Epidermal melanocyte (primary cell): ENCODE measurements around the gene HCFC2.
"Not testable (repeated sequence)": the region's sequence is repeated elsewhere in the genome, so short reads cannot be mapped to it uniquely, and the experiment has no call there.

Experiments
- DNase-seq: peaks from one replicate; pipeline ENCODE4 v3.0.0; 2011; ENCODE audit warnings: low spot score; ENCODE audit not compliant: insufficient read length

HCFC2 gene

GRCh38 chr12:104114834-104115586 is 50.7 kb downstream of the HCFC2 start:
- not testable (repeated sequence) for DNase-seq

- DNase-seq, result no peak
Measured at GRCh38 chr12:104115587-104115975, 51.2 kb downstream of the HCFC2 start.

GRCh38 chr12:104121001-104121400 is 56.7 kb downstream of the HCFC2 start:
- DNase-seq, result peak; percentile 23

GRCh38 chr12:104122298-104122697 is 58.0 kb downstream of the HCFC2 start:
- no peak for DNase-seq

GRCh38 chr12:104126548-104126947 is 62.2 kb downstream of the HCFC2 start:
- no peak for DNase-seq

- DNase-seq, result no peak
Measured at GRCh38 chr12:104130760-104131159, 66.4 kb downstream of the HCFC2 start.

- DNase-seq, result no peak
Measured at GRCh38 chr12:104131609-104132008, 67.3 kb downstream of the HCFC2 start.

GRCh38 chr12:104132351-104132956 is 68.1 kb downstream of the HCFC2 start:
- DNase-seq, result no peak

- no peak for DNase-seq
Measured at GRCh38 chr12:104133321-104133720, 69.0 kb downstream of the HCFC2 start.

- DNase-seq, result no peak
Measured at GRCh38 chr12:104133866-104134265, 69.5 kb downstream of the HCFC2 start.

- DNase-seq, result no peak
Measured at GRCh38 chr12:104134882-104135281, 70.6 kb downstream of the HCFC2 start.

- DNase-seq, result no peak
Measured at GRCh38 chr12:104136577-104136976, 72.2 kb downstream of the HCFC2 start.

GRCh38 chr12:104137001-104137901 is 72.9 kb downstream of the HCFC2 start:
- DNase-seq, result peak; percentile 35

GRCh38 chr12:104137902-104138796 is 73.8 kb downstream of the HCFC2 start, which contains the start of gene NFYB:
Gene NFYB, minus strand, starts transcription at chr12:104138210. Its CDS starts 2,757 bp downstream, at chr12:104135453.
- peak; percentile 98 for DNase-seq

GRCh38 chr12:104138797-104139152 is 74.4 kb downstream of the HCFC2 start:
- no peak for DNase-seq

- DNase-seq, result no peak
Measured at GRCh38 chr12:104142543-104142942, 78.2 kb downstream of the HCFC2 start.

- no peak for DNase-seq
Measured at GRCh38 chr12:104143002-104143401, 78.7 kb downstream of the HCFC2 start.

GRCh38 chr12:104143918-104144317 is 79.6 kb downstream of the HCFC2 start:
- no peak for DNase-seq

GRCh38 chr12:104147346-104147745 is 83.0 kb downstream of the HCFC2 start:
- no peak for DNase-seq

GRCh38 chr12:104150416-104150815 is 86.1 kb downstream of the HCFC2 start:
- no peak for DNase-seq

GRCh38 chr12:104152685-104153241 is 88.4 kb downstream of the HCFC2 start:
- DNase-seq, result no peak
